Mammary epithelial cell (primary cell): Measurements from ENCODE around the gene SUV39H2.
"Not testable (repeated sequence)": the region's sequence is repeated elsewhere in the genome, so short reads cannot be mapped to it uniquely, and the experiment has no call there.

Experiments
- EZH2 ChIP-seq: IDR thresholded peaks from 2 replicates; pipeline ENCODE4 v1.6.1; 2012; ENCODE audit warnings: low read length, inconsistent platforms, borderline replicate concordance
- TF ChIP-seq, protein P1 (sequence below), 2 donors: IDR thresholded peaks in 1 of 2; conservative IDR thresholded peaks in 1 of 2; 2 replicates each; pipeline ENCODE4 v1.5.1; 2011 to 2012; ENCODE audit warnings: inconsistent platforms in 2 of 2, low read length in 2 of 2, mild to moderate bottlenecking in 2 of 2, control low read depth in 1 of 2, low read depth in 1 of 2; ENCODE audit not compliant: insufficient read depth in 1 of 2; ENCODE audit errors: extremely low read depth in 1 of 2

DNA sequence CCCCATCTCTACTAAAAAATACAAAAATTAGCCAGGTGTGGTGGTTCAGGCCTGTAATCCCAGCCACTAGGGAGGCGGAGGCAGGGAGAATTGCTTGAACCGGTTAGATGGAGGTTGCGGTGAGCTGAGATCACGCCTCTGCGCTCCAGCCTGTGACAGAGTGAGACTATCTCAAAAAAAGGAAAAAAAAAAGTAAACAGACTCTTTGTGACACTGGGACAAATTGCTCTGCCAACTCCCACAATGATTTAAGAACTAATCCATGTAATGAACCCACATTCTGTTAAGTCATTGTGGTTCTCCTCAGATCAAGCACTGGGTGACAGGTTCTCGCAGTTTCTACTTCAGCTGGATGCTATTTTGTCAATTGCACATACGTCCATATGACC, 64.3 kb downstream of the SUV39H2 start:
- TF ChIP-seq, protein P1, sequence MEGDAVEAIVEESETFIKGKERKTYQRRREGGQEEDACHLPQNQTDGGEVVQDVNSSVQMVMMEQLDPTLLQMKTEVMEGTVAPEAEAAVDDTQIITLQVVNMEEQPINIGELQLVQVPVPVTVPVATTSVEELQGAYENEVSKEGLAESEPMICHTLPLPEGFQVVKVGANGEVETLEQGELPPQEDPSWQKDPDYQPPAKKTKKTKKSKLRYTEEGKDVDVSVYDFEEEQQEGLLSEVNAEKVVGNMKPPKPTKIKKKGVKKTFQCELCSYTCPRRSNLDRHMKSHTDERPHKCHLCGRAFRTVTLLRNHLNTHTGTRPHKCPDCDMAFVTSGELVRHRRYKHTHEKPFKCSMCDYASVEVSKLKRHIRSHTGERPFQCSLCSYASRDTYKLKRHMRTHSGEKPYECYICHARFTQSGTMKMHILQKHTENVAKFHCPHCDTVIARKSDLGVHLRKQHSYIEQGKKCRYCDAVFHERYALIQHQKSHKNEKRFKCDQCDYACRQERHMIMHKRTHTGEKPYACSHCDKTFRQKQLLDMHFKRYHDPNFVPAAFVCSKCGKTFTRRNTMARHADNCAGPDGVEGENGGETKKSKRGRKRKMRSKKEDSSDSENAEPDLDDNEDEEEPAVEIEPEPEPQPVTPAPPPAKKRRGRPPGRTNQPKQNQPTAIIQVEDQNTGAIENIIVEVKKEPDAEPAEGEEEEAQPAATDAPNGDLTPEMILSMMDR (conservative IDR thresholded peaks at IDR 0.05 in 1 of 2, IDR thresholded peaks at IDR 0.05 in 1 of 2; ENCODE audit: extremely low read depth in 1 of 2, insufficient read depth in 1 of 2, low read depth in 1 of 2, low read length in 2 of 2): not testable (repeated sequence)
- not testable (repeated sequence) for TF ChIP-seq EZH2
